Testis (tissue), 3 donors: Measurements from ENCODE around the gene INTS3. TPM values are rescaled to one million over a fixed set of nuclear protein-coding genes. Genes with fewer than 3 reads are reported as not detected.

Experiments used
- DNase-seq: peaks from one replicate; pipeline ENCODE4 v3.0.0-alpha.2; 2019
- H3K27ac ChIP-seq, 2 donors: fragments of 200-600 bp; sonication (generic); one replicate each; pipeline ENCODE4 v1.5.1; 2019
- H3K27me3 ChIP-seq: fragments of 200-600 bp; sonication (generic); one replicate; pipeline ENCODE4 v1.5.1; 2019
- H3K36me3 ChIP-seq: fragments of 200-600 bp; sonication (generic); one replicate; pipeline ENCODE4 v1.5.1; 2017; ENCODE audit warnings: low read depth; ENCODE audit errors: missing control alignments
- H3K4me1 ChIP-seq: fragments of 200-600 bp; sonication (generic); one replicate; pipeline ENCODE4 v1.5.1; 2019
- H3K4me3 ChIP-seq, 2 donors: fragments of 200-600 bp; sonication (generic); one replicate each; pipeline ENCODE4 v1.5.1; 2017 to 2019
- H3K9me3 ChIP-seq: fragments of 200-600 bp; sonication (generic); one replicate; pipeline ENCODE4 v1.5.1; 2017
- POLR2A ChIP-seq: fragments of 450-650 bp; IDR thresholded peaks from one replicate; pipeline ENCODE4 v1.6.1; 2017; ENCODE audit warnings: antibody characterized with exemption, mild to moderate bottlenecking, moderate library complexity
- WGBS, 2 donors: methylation state at CpG; one replicate each; pipeline ENCODE4 v1.1.5; 2018; 5-methylcytosine and 5-hydroxymethylcytosine counted together
- intact Hi-C: fragments of 100-400 bp; cut with DNase I; formaldehyde crosslinking; loops from one replicate; pipeline ENCODE4 v1.15.1; 2023; ENCODE audit warnings: low total_unique reads
- polyA plus RNA-seq: library from polyadenylated mRNA; stranded (reverse); fragments of 350-450 nt; fragmentation: Illumina TruSeq; extraction: RNeasy Lipid Tissue Mini Kit (QIAGEN cat#74804); gene quantifications from one replicate; pipeline ENCODE4 v1.2.3, GENCODE V29; 2014; ENCODE audit warnings: low read depth, low replicate concordance; ENCODE audit not compliant: insufficient read depth
- total RNA-seq, 2 donors: library from RNA; depleted of rRNA; stranded (reverse); fragments of >200 nt; gene quantifications; one replicate each; pipeline ENCODE4 v1.2.3, GENCODE V29; 2016
- TF ChIP-seq, protein P1 (sequence below), 3 experiments: fragments of 450-650 bp in 2 of 3; fragments of 200-600 bp in 1 of 3; sonication (generic) in 1 of 3; IDR thresholded peaks; one replicate each; pipeline ENCODE4 v1.5.1; 2016 to 2019; ENCODE audit warnings: antibody characterized with exemption in 3 of 3, mild to moderate bottlenecking in 2 of 3, moderate library complexity in 1 of 3

Gene INTS3
- total and polyA plus RNA-seq, 3 donors from 2014 or later: 66.1 to 121 (median 113) TPM

DNA sequence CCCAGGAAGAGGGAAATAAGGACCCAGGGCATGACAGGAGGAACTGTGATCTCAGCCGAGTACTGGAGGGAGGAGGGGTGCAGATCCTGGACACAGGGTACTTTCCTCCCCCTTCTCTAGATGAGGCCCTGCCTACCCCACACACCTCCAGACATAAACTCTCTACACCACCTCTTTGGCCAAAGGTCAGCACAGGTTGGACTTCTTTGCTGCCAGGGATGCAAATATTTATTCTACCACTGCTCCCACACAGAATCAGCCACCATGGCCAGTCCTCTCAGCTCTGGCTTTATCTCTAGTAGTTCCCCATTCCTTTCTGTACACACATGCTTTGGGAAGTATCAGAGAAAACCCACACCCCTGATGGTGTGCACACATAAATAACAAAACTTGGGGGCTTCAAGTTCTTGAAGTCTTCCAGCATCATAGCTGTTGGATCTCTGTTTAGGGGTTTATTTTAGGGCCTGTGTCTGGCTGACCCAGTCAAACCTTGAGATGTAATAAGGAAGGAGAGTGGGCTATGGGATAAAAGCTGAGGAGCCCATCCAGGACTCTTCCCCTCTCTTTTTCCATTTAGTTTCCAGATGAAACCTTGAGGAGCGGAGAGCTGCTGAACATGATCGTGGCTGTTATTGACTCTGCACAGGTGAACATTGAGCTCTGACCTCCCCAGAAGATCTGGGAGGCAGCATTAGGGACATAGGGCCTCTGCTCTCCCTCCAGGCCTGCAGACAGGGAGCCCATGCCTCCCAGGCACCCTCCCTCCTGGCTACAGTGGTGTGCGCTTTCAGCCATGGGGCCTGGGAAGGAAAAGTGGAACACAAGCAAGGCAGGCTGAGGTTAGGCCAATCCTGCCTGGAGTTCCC lies 40.7 kb downstream of the INTS3 start:
- H3K4me1 ChIP-seq: peaks cover 11% of the 10 kb centered on the region
- no peak for TF ChIP-seq POLR2A
- TF ChIP-seq, protein P1, sequence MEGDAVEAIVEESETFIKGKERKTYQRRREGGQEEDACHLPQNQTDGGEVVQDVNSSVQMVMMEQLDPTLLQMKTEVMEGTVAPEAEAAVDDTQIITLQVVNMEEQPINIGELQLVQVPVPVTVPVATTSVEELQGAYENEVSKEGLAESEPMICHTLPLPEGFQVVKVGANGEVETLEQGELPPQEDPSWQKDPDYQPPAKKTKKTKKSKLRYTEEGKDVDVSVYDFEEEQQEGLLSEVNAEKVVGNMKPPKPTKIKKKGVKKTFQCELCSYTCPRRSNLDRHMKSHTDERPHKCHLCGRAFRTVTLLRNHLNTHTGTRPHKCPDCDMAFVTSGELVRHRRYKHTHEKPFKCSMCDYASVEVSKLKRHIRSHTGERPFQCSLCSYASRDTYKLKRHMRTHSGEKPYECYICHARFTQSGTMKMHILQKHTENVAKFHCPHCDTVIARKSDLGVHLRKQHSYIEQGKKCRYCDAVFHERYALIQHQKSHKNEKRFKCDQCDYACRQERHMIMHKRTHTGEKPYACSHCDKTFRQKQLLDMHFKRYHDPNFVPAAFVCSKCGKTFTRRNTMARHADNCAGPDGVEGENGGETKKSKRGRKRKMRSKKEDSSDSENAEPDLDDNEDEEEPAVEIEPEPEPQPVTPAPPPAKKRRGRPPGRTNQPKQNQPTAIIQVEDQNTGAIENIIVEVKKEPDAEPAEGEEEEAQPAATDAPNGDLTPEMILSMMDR (IDR thresholded peaks at IDR 0.05): no peak
- H3K9me3 ChIP-seq: no peaks in the 10 kb centered on the region
- H3K27me3 ChIP-seq: no peaks in the 10 kb centered on the region
- no peaks in the 10 kb centered on the region for H3K36me3 ChIP-seq
- DNase-seq: no peak
- 76 to 90% methylated on average over 4 of the region's 4 CpGs for WGBS, 2 donors
- H3K4me3 ChIP-seq: no peak overlapping the region
- no peak overlapping the region for H3K27ac ChIP-seq
- intact Hi-C loops: no loop called here

DNA sequence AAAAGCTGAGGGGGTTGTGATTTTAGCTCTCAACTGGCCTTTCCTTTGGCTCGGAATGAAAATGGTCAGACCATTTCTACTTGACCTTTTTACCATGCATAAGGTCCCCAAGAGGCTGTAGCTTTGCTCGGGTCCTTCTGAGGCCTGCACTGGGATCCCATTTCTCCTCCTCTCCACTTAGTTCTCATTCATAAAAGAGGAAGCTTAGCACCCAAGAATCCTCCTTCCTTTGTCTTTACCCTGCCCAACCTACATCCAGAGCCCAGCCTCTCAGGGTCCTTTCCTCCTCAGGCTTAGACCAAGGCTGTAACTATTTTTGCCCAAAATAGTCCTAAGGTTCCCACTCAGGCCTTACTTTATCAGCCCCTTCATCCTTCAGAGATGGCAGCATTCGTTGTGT lies 41.4 kb downstream of the INTS3 start:
- intact Hi-C loops: no loop called here
- 83 to 91% methylated on average over 3 of the region's 3 CpGs for WGBS, 2 donors
- no peak overlapping the region for H3K27ac ChIP-seq

DNA sequence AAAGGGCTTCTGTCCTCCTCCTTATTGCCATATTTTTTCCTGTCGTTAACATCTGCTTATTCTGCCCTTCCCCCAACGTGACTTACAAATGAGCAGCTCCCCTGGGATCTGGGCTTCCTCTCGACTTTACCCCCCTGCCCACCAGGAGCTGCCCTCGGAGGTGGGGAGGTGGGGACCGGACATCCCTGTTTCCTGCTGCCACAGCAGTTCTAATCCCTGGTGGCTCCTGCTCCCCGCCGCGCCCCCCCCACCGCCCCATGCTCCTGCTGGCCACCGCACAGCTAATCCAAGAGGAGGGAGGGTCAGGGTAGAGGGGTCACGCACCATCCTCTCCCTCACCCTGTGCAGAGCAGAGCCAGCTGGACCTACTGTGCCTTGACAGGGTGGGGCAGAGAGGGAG lies 42.9 kb downstream of the INTS3 start:
- H3K27ac ChIP-seq: no peak overlapping the region
- H3K9me3 ChIP-seq: no peaks in the 10 kb centered on the region
- no peak for DNase-seq
- H3K27me3 ChIP-seq: no peaks in the 10 kb centered on the region
- peaks cover 18% of the 10 kb centered on the region for H3K4me1 ChIP-seq
- no peak overlapping the region for H3K4me3 ChIP-seq
- intact Hi-C loops: loop anchor here (5.0 kb wide), 1 partner anchor 93 kb away; the partner anchor contains the start of gene NPR1
- TF ChIP-seq POLR2A: no peak
- TF ChIP-seq, protein P1 (IDR thresholded peaks at IDR 0.05): no peak
- H3K36me3 ChIP-seq: no peaks in the 10 kb centered on the region
- WGBS, 2 donors: 58 to 60% methylated on average over 7 to 11 of the region's 11 CpGs

More for the DNA sequence above, 41.4 kb downstream of the INTS3 start:
- Histone ChIP-seq H3K4me1 (peaks cover 8% of the 10 kb centered on the region), H3K4me3 (no peak overlapping the region), H3K27me3 (no peaks in the 10 kb centered on the region), H3K9me3 (no peaks in the 10 kb centered on the region), H3K36me3 (no peaks in the 10 kb centered on the region)
- DNase-seq: no peak
- TF ChIP-seq POLR2A: no peak
- TF ChIP-seq, protein P1 (IDR thresholded peaks at IDR 0.05): no peak

DNA sequence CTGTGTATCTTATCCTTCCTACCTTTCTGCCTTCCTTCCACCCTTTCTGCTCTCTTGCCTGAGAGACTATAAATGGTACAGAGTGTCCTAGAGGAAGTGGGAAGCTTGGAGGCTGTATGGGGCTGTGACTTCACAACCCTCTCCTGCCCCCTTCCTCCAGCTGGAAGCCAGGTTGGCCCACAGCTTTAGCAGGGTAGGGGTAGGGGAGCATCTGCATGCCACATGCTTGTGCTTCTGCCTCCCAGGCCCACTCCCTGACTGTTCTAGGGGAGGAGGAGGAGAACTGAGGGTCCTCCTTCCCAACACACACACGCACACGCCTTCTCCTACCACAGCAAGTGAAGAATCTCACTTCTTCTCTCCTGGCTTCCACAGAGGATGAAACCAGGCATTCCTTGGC lies 43.4 kb downstream of the INTS3 start:
- no peak for DNase-seq
- Histone ChIP-seq H3K27me3 (no peaks in the 10 kb centered on the region), H3K9me3 (no peaks in the 10 kb centered on the region), H3K27ac (no peak overlapping the region), H3K4me3 (no peak overlapping the region), H3K36me3 (no peaks in the 10 kb centered on the region), H3K4me1 (peaks cover 18% of the 10 kb centered on the region)
- TF ChIP-seq, protein P1 (IDR thresholded peaks at IDR 0.05): no peak
- no peak for TF ChIP-seq POLR2A
- intact Hi-C loops: loop anchor here (5.0 kb wide), 1 partner anchor 94 kb away; the partner anchor contains the start of gene NPR1
- whole genome bisulfite sequencing, 2 donors: 95 to 96% methylated on average over 2 of the region's 2 CpGs
